ENCODE results near the gene CYP4B1.
"Not testable (repeated sequence)": the region's sequence is repeated elsewhere in the genome, so short reads cannot be mapped to it uniquely, and the experiment has no call there.

GRCh38 chr1:46846386-46846785 is 47.5 kb downstream of the CYP4B1 start:
- TF ChIP-seq CTCF, POLR2AphosphoS5 (IDR thresholded peaks at IDR 0.05): not testable (repeated sequence)
